IPS-NIHi7 (cell line): ENCODE measurements around the gene CMBL.
A peak's percentile ranks its signal among the peaks of the same experiment; 100 is the strongest.

Experiments
- DNase-seq: peaks from one replicate; pipeline ENCODE4 v3.0.0; 2012; ENCODE audit warnings: mixed read lengths; ENCODE audit errors: extremely low spot score

CMBL gene

GRCh38 chr5:10310066-10310779 lies 2.5 kb upstream of the CMBL start:
- DNase-seq, result peak; percentile 56

- no peak for DNase-seq
These were observed 1.1 kb upstream of the CMBL start for GRCh38 chr5:10308844-10309243.

DNA sequence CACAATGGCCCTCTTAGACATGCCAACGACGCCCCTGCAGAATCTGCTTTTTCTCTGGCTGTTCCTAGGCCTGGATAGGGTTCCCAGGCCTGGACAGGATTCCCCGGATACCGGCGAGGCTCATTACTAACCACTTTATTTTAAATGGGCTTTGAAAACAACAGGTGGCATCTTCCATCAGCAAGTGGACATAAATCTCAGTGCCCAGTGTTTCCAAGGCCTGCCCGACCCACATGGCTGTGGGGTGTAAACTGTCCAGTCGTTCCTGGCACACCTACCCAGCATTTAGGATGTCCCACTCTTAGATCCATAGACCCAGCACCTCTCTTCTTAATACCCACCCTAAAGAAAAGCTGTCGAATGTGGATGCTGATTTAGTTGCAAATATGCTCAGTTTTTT lies 896 bp downstream of the CMBL start:
- no peak for DNase-seq

GRCh38 chr5:10306114-10306513 lies 1.6 kb downstream of the CMBL start:
- no peak for DNase-seq

- no peak for DNase-seq
These were observed 2.8 kb downstream of the CMBL start for GRCh38 chr5:10304932-10305331.

- DNase-seq, result no peak
These were observed 4.0 kb downstream of the CMBL start for GRCh38 chr5:10303699-10304170.

- DNase-seq, result no peak
These were observed 4.5 kb downstream of the CMBL start for GRCh38 chr5:10303201-10303600.

DNA sequence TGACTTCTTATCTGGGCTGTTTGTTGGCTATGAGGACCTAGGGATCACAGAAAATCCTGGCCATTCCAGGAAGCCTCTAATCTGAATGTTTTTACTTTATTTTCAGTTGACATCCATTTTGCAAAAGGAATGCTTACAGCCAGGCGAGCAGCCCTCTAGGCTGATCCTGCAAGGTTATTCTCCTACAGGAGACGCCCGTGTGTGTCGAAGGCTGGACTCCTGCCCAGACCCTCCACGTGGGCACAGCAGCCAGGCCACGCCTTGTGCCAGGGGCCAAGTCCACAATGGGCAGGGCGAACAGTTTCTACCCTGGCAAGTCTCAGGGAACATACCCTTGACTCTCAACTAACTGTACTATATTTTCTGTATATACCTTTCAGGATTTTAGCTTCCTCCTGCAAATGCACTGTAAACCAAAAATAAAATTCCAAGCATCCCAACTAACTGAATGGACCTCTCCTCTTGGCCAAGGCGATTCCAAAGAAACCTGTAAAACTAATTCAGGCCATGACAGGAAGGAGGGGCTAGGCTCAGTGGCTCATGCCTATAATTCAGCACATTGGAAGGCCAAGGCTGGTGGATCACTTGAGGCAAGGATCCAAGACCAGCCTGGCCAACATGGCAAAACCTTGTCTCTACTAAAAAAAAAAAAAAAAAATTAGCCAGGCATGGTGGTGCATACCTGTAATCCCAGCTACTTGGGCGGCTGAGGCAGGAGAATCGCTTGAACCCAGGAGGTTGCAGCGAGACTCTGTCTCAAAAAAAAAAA lies 5.7 kb downstream of the CMBL start:
- DNase-seq, result no peak

GRCh38 chr5:10301266-10301665 lies 6.4 kb downstream of the CMBL start:
- no peak for DNase-seq

- DNase-seq, result no peak
These were observed 7.5 kb downstream of the CMBL start for GRCh38 chr5:10300246-10300645.

DNA sequence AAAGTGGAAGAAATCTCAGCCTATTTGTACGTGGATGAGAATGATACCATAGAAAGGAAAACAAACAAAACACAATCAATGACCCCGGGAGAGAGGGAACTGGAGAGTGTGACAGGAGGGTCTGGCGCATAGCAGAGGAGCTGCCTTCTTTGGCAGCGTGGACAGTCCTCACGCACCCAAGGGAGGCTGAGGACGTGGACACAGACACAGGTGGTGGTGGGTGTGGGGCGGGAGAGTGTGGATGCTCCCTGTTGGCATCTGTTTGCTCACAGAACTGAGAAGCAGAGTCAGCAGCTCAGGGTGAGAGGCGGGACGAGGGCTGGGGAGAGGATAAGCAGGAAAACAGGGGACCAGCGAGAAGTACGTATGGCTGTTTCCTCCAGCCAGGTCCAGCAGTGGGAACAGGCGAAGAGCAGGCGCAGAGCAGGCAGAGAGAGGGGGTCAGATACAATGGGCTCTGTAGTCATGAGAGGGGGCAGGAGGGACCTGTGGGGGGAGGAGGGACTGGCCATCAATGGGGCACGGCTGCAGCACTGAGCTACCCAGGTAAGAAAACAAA lies 10.0 kb downstream of the CMBL start:
- DNase-seq, result no peak

DNA sequence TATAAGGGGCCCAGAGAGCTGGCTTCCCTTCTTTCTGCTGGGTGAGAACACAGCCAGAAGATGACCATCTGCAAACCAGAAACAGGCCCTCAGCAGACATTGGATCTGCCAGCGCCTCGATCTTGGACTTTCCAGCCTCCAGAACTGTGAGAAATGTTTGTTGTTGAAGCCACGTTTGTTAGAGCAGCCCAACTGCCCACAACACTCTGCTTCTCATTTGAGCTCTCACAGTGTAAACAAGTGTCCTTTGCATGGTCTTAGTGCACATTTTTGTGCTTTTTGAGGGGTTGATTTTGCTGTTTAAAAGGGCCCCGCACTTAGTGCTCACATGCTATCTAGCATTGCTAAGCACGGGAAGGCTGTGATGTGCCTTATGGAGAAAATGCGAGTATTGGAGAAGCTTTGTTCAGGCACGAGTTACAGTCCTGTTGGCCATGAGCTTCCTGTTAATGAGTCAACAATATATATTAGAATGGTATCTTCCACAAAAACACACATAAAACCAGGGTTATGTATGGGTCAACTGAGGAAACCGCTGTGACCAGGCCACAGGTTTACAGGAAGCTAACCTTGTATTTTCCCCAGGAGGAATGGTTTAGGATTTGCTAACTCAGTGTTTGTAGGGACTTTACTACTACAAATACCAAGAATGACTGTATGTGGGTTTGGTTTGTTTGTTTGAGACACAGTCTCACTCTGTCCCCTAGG lies 11.9 kb downstream of the CMBL start:
- no peak for DNase-seq

- no peak for DNase-seq
These were observed 13.6 kb downstream of the CMBL start for GRCh38 chr5:10293907-10294662.

- DNase-seq, result no peak
These were observed 15.9 kb downstream of the CMBL start for GRCh38 chr5:10291692-10292339.

DNA sequence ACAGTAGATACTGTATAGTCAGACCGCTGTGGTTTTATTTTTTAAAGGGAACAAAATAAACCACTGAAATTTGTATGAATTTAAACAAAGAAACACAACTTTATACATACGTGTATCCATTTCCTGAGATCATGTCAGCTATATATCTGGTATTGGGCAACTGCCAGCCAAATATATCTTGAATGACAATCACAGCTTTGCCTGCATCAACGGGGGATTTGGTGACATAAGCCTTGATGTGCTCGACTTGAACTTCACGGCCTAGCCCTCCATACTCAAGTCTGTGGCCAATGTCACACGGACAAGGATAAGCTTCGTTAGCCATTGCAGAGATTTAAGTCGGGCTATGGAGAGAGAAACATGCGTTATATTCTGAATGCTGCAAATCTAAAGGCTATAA lies 17.3 kb downstream of the CMBL start:
- no peak for DNase-seq

DNA sequence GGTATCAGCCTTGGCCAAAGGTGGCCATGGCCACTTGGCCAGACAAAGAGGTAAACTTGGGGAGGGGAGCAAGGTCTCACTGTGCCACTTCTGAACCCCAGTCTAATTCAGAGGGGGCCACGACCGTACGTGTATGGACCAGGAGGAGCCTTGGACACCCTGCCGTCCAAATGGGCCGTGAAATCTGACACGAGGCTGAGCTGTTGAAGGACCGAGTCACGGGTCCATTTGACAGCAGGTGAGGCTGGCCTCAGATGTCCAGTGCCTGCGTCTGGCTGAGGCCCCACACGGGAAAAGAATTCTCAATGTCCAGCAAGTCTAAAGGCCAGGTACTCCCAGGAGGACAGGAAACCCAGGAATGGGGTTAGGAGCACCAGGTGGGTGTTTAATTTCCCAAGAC lies 17.7 kb downstream of the CMBL start:
- DNase-seq, result no peak

- DNase-seq, result no peak
These were observed 18.3 kb downstream of the CMBL start for GRCh38 chr5:10289353-10289752.

GRCh38 chr5:10288592-10289219 lies 19.0 kb downstream of the CMBL start:
- no peak for DNase-seq

DNA sequence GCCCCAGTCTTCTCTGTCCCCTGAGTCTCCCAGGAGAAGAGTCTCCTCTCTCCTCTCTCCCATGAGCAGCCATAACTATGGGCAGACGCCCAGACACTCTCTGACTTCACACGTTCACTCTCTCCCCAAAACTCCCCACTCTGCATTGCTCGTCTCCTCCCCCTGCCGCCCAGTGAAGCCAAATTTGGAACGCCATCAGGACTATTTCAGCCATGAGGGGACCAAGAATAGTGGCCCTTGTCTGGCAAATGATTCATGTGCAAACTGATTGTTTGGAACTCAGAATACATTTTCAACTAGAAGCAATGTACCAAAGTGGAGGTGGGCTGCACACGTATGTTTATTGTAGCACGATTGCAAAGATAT lies 20.9 kb downstream of the CMBL start:
- DNase-seq, result no peak

- no peak for DNase-seq
These were observed 21.4 kb downstream of the CMBL start for GRCh38 chr5:10286162-10286861.
